ENCODE results near the gene TMPRSS9. TPM values are rescaled to one million over a fixed set of nuclear protein-coding genes. Genes with fewer than 3 reads are reported as not detected.

TMPRSS9 gene
- total RNA-seq, 1 donor from 2014 or later, result not detected

- Histone ChIP-seq H3K36me3 (no peaks in the 10 kb centered on the region), H3K4me3 (no peak overlapping the region), H3K27me3 (ENCODE audit: low read depth) (peaks cover 77% of the 10 kb centered on the region), H3K4me1 (no peaks in the 10 kb centered on the region), H3K27ac (replicated peaks) (no peak overlapping the region), H3K9me3 (replicated peaks) (no peaks in the 10 kb centered on the region)
- intact Hi-C loops (cut with micrococcal nuclease), result no loop called here
- no peak for DNase-seq
- no peak for TF ChIP-seq CTCF (IDR thresholded peaks at IDR 0.05; ENCODE audit: borderline replicate concordance)
These were observed 12.1 kb downstream of the TMPRSS9 start for GRCh38 chr19:2372076-2372612.

GRCh38 chr19:2374808-2375207, 14.7 kb downstream of the TMPRSS9 start:
- TF ChIP-seq CTCF (IDR thresholded peaks at IDR 0.05; ENCODE audit: borderline replicate concordance), result no peak
- H3K36me3 ChIP-seq, result no peaks in the 10 kb centered on the region
- H3K4me1 ChIP-seq, result no peaks in the 10 kb centered on the region
- no peak overlapping the region for H3K27ac ChIP-seq (replicated peaks)
- H3K27me3 ChIP-seq (ENCODE audit: low read depth), result peaks cover 58% of the 10 kb centered on the region
- intact Hi-C loops (cut with micrococcal nuclease), result no loop called here
- peaks cover 7% of the 10 kb centered on the region for H3K9me3 ChIP-seq (replicated peaks)
- no peak overlapping the region for H3K4me3 ChIP-seq
- no peak for DNase-seq

- H3K9me3 ChIP-seq (replicated peaks), result peaks cover 15% of the 10 kb centered on the region
- no peaks in the 10 kb centered on the region for H3K36me3 ChIP-seq
- TF ChIP-seq CTCF (IDR thresholded peaks at IDR 0.05; ENCODE audit: borderline replicate concordance), result no peak
- H3K27ac ChIP-seq (replicated peaks), result no peak overlapping the region
- no peak overlapping the region for H3K4me3 ChIP-seq
- DNase-seq, result no peak
- no peaks in the 10 kb centered on the region for H3K4me1 ChIP-seq
- H3K27me3 ChIP-seq (ENCODE audit: low read depth), result peaks cover 58% of the 10 kb centered on the region
- intact Hi-C loops (cut with micrococcal nuclease), result no loop called here
These were observed 15.5 kb downstream of the TMPRSS9 start for GRCh38 chr19:2375353-2376121.

- peaks cover 20% of the 10 kb centered on the region for H3K9me3 ChIP-seq (replicated peaks)
- H3K4me3 ChIP-seq, result no peak overlapping the region
- no peak for TF ChIP-seq CTCF (IDR thresholded peaks at IDR 0.05; ENCODE audit: borderline replicate concordance)
- DNase-seq, result no peak
- no peak overlapping the region for H3K27ac ChIP-seq (replicated peaks)
- intact Hi-C loops (cut with micrococcal nuclease), result no loop called here
- H3K27me3 ChIP-seq (ENCODE audit: low read depth), result peaks cover 56% of the 10 kb centered on the region
- H3K36me3 ChIP-seq, result no peaks in the 10 kb centered on the region
- no peaks in the 10 kb centered on the region for H3K4me1 ChIP-seq
These were observed 16.9 kb downstream of the TMPRSS9 start for GRCh38 chr19:2376784-2377519.

GRCh38 chr19:2380567-2380966, 20.5 kb downstream of the TMPRSS9 start:
- intact Hi-C loops (cut with micrococcal nuclease), result no loop called here
- Histone ChIP-seq H3K4me1 (peaks cover 4% of the 10 kb centered on the region), H3K27ac (replicated peaks) (no peak overlapping the region), H3K9me3 (replicated peaks) (peaks cover 20% of the 10 kb centered on the region), H3K27me3 (ENCODE audit: low read depth) (peaks cover 54% of the 10 kb centered on the region), H3K4me3 (no peak overlapping the region), H3K36me3 (no peaks in the 10 kb centered on the region)
- no peak for TF ChIP-seq CTCF (IDR thresholded peaks at IDR 0.05; ENCODE audit: borderline replicate concordance)
- DNase-seq, result no peak
